K562 (cell line): ENCODE results near the gene POLR3GL. TPM values are rescaled to one million over a fixed set of nuclear protein-coding genes. Genes with fewer than 3 reads are reported as not detected.

Experiments used
- ATF4 ChIP-seq: fragments of 450-650 bp; formaldehyde crosslinking; IDR thresholded peaks from 2 replicates; pipeline ENCODE4 v1.4.0; 2022; ENCODE audit warnings: mild to moderate bottlenecking, moderate library complexity
- HEY1 ChIP-seq: fragments of 250-450 bp; sonication (Bioruptor Pico); IDR thresholded peaks from 2 replicates; pipeline ENCODE4 v1.5.0; 2020; ENCODE audit warnings: mild to moderate bottlenecking, moderate library complexity, borderline replicate concordance
- MLLT1 ChIP-seq, 2 experiments: fragments of 450-650 bp; IDR thresholded peaks; 2 replicates each; pipeline ENCODE4 v1.6.1; 2016
- MYC ChIP-seq, 2 experiments: fragments of 250-450 bp in 1 of 2; sonication (Bioruptor Pico) in 1 of 2; IDR thresholded peaks; 2 replicates each; pipeline versions ENCODE4 v1.5.1 to v1.6.1; 2012 to 2021; ENCODE audit warnings: low read depth in 2 of 2, borderline replicate concordance in 1 of 2, improper control_type of control experiment in 1 of 2, low read length in 1 of 2, mild to moderate bottlenecking in 1 of 2, moderate library complexity in 1 of 2
- NFYB ChIP-seq: IDR thresholded peaks from 2 replicates; pipeline ENCODE4 v1.6.1; 2011; ENCODE audit warnings: mild to moderate bottlenecking, moderate library complexity; ENCODE audit not compliant: insufficient read length; ENCODE audit errors: extremely low read depth
- POLR2AphosphoS2 ChIP-seq: IDR thresholded peaks from 2 replicates; pipeline ENCODE4 v1.6.1; 2012; ENCODE audit warnings: low read length, improper control_type of control experiment
- POLR2G ChIP-seq: fragments of 200-400 bp; formaldehyde crosslinking; IDR thresholded peaks from 2 replicates; pipeline ENCODE4 v1.6.1; 2017; ENCODE audit warnings: low read depth, mild to moderate bottlenecking, antibody characterized with exemption, low read length, moderate library complexity
- RAD21 ChIP-seq, 2 experiments: fragments of 250-450 bp in 1 of 2; fragments of 450-650 bp in 1 of 2; sonication (Bioruptor Pico) in 1 of 2; formaldehyde crosslinking in 1 of 2; IDR thresholded peaks in 1 of 2; conservative IDR thresholded peaks in 1 of 2; 2 replicates each; pipeline versions ENCODE4 v1.4.0 to v1.8.0; 2020 to 2022; ENCODE audit warnings: mild to moderate bottlenecking in 2 of 2, moderate library complexity in 1 of 2
- SAP30 ChIP-seq: fragments of 200-600 bp; sonication (generic); IDR thresholded peaks from 2 replicates; pipeline ENCODE4 v1.6.1; 2012; ENCODE audit warnings: borderline replicate concordance, low read depth, mild to moderate bottlenecking, moderate library complexity, low read length, control low read depth, inconsistent platforms; ENCODE audit not compliant: insufficient read depth, poor library complexity, severe bottlenecking
- SIN3A ChIP-seq, 2 experiments: fragments of 150-350 bp in 1 of 2; IDR thresholded peaks; 2 replicates each; pipeline ENCODE4 v1.6.1; 2011 to 2016; ENCODE audit warnings: borderline replicate concordance in 2 of 2, low read depth in 2 of 2, low read length in 2 of 2, mild to moderate bottlenecking in 2 of 2, moderate library complexity in 2 of 2; ENCODE audit not compliant: control insufficient read depth in 1 of 2
- TAL1 ChIP-seq: fragments of 450-650 bp; IDR thresholded peaks from 2 replicates; pipeline ENCODE4 v1.6.1; 2016; ENCODE audit warnings: mild to moderate bottlenecking
- ZFP36 ChIP-seq: fragments of 150-350 bp; IDR thresholded peaks from 2 replicates; pipeline ENCODE4 v1.6.1; 2018; ENCODE audit warnings: low read length, low read depth; ENCODE audit not compliant: partially characterized antibody
- ZNF3 ChIP-seq: fragments of 250-450 bp; sonication (Bioruptor Pico); IDR thresholded peaks from 2 replicates; pipeline ENCODE4 v1.5.0; 2021; ENCODE audit warnings: mild to moderate bottlenecking, moderate library complexity
- ZNF347 ChIP-seq: fragments of 450-650 bp; formaldehyde crosslinking; IDR thresholded peaks from 2 replicates; pipeline ENCODE4 v1.4.0; 2020; ENCODE audit warnings: low read depth, mild to moderate bottlenecking, moderate library complexity
- ZNF444 ChIP-seq: fragments of 250-450 bp; sonication (Bioruptor Pico); IDR thresholded peaks from 2 replicates; pipeline ENCODE4 v1.4.0; 2020; ENCODE audit warnings: mild to moderate bottlenecking, moderate library complexity
- ZNF57 ChIP-seq: fragments of 450-650 bp; formaldehyde crosslinking; IDR thresholded peaks from 2 replicates; pipeline ENCODE4 v1.4.0; 2020; ENCODE audit warnings: mild to moderate bottlenecking, moderate library complexity
- ZNF584 ChIP-seq: fragments of 200-800 bp; sonication (Bioruptor generic); IDR thresholded peaks from 2 replicates; pipeline ENCODE4 v1.6.1; 2016; ENCODE audit warnings: low read depth, mild to moderate bottlenecking, missing genetic modification characterization, missing compliant biosample characterization
- ZNF668 ChIP-seq: fragments of 250-450 bp; sonication (Bioruptor Pico); IDR thresholded peaks from 2 replicates; pipeline ENCODE4 v1.8.0; 2022; ENCODE audit warnings: mild to moderate bottlenecking, inconsistent platforms
- polyA plus RNA-seq, 8 experiments: library from polyadenylated mRNA; depleted of rRNA in 4 of 8; stranded (reverse) in 5 of 8; unstranded in 3 of 8; fragments of >200 nt; fragmentation: Nextera tagmentation in 2 of 8; fragmentation: Illumina TruSeq in 1 of 8; extraction: Ambion mirVana in 2 of 8; extraction: Trizol in 1 of 8; gene quantifications; 2 replicates each; pipeline versions ENCODE4 v1.2.1 to v1.2.3, GENCODE V29; 2011 to 2014; ENCODE audit warnings: inconsistent platforms in 1 of 8, missing spikeins in 1 of 8
- total RNA-seq, 7 experiments: library from RNA; depleted of rRNA in 6 of 7; stranded (reverse); fragments of >200 nt in 6 of 7; fragmentation: Illumina TruSeq in 2 of 7; extraction: Trizol in 2 of 7; gene quantifications; 2 replicates each; pipeline versions ENCODE4 v1.2.1 to v1.2.3, GENCODE V29; 2011 to 2021; ENCODE audit warnings: low replicate concordance in 1 of 7
- TF ChIP-seq, protein P1 (sequence below): IDR thresholded peaks from 2 replicates; pipeline ENCODE4 v1.6.1; 2012; ENCODE audit warnings: low read depth, low read length, improper control_type of control experiment, borderline replicate concordance

POLR3GL gene
- total and polyA plus RNA-seq, 9 of the 15 experiments (the other 6 are each of a cell fraction or from before 2014, with no cell fraction given), result 14.6 to 48.4 (median 38.2) TPM

DNA sequence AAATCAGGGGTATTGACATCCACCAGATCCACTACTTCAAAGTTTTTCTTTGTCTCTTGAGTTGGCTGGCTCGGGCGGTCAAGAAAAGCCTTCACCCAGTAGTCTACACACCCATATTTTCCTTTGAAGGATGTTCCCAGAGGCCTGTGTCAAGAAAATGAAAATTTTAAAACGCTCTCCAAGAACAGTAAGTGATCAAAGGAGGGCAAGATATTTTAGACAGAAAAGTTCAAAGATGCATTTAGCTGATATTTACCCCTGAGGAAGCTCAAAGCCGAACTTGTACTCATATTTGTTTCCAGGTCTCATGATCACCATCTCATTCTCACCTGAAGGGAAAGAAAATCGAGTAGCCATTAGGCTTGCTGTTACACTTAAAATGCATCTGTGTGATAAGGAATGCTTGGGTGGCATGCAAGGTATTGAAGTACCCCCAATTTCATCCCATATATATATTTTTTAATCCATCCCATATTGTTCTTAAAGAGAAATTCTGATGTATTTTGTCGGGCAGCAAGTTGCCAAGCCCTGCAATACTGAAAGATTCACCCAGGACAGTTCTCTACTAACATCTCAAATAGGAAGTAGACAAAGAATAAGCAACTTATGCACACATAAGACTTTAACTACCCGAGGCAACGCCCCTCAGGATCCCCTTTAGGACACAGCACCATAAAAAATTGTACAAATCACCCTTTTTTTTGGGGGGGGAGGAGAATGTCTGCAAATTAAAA is 30.8 kb downstream of the POLR3GL start (continued):
- TF ChIP-seq ZNF444 (CRISPR knock-in tag) (0 out of 2 replicates have a peak, but pooled peaks have one; percentile 7), MLLT1 (IDR thresholded peaks at IDR 0.05) (peak; percentile 13 to 59), ZNF347 (0 out of 2 replicates have a peak, but pooled peaks have one; percentile 20), ZNF3 (CRISPR knock-in tag) (0 out of 2 replicates have a peak, but pooled peaks have one; percentile 14), ATF4 (peak; percentile 7; the same call in 1 of the 2 replicates), HEY1 (CRISPR knock-in tag) (no peak), NFYB (no peak), ZFP36 (no peak), ZNF57 (0 out of 2 replicates have a peak, but pooled peaks have one; percentile 13), SAP30 (peak; percentile 16), ZNF584 (CRISPR knock-in tag) (0 out of 2 replicates have a peak, but pooled peaks have one; percentile 37), MYC (IDR thresholded peaks at IDR 0.05; ENCODE audit: low read depth, low read length) (0 out of 2 replicates have a peak, but pooled peaks have one; percentile 7), MYC (CRISPR knock-in tag; IDR thresholded peaks at IDR 0.05; ENCODE audit: borderline replicate concordance, low read depth) (no peak), TAL1 (0 out of 2 replicates have a peak, but pooled peaks have one; percentile 1), ZNF668 (CRISPR knock-in tag) (peak; percentile 29; the same call in 1 of the 2 replicates), POLR2AphosphoS2 (peak; percentile 12; the same call in 1 of the 2 replicates), POLR2G (0 out of 2 replicates have a peak, but pooled peaks have one; percentile 42), RAD21 (CRISPR knock-in tag; conservative IDR thresholded peaks at IDR 0.05 in 1 of 2, IDR thresholded peaks at IDR 0.05 in 1 of 2) (0 out of 4 replicates have a peak, but pooled peaks of 1 of the 2 experiments have one; percentile 6), SIN3A (IDR thresholded peaks at IDR 0.05; ENCODE audit: borderline replicate concordance in 2 of 2, control insufficient read depth in 1 of 2, low read depth in 2 of 2, low read length in 2 of 2) (peak in 1 of 2 experiments; percentile 55; a peak in 1 of 4 replicates)
- TF ChIP-seq, protein P1, sequence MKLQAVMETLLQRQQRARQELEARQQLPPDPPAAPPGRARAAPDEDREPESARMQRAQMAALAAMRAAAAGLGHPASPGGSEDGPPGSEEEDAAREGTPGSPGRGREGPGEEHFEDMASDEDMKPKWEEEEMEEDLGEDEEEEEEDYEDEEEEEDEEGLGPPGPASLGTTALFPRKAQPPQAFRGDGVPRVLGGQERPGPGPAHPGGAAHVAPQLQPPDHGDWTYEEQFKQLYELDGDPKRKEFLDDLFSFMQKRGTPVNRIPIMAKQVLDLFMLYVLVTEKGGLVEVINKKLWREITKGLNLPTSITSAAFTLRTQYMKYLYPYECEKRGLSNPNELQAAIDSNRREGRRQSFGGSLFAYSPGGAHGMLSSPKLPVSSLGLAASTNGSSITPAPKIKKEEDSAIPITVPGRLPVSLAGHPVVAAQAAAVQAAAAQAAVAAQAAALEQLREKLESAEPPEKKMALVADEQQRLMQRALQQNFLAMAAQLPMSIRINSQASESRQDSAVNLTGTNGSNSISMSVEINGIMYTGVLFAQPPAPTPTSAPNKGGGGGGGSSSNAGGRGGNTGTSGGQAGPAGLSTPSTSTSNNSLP, result 0 out of 2 replicates have a peak, but pooled peaks have one; percentile 25
